ENCODE data around the gene SPATC1L.

SPATC1L gene

GRCh38 chr21:46118316-46119143 lies 65.7 kb downstream of the SPATC1L start:
- FAIRE-seq, result no peak

DNA sequence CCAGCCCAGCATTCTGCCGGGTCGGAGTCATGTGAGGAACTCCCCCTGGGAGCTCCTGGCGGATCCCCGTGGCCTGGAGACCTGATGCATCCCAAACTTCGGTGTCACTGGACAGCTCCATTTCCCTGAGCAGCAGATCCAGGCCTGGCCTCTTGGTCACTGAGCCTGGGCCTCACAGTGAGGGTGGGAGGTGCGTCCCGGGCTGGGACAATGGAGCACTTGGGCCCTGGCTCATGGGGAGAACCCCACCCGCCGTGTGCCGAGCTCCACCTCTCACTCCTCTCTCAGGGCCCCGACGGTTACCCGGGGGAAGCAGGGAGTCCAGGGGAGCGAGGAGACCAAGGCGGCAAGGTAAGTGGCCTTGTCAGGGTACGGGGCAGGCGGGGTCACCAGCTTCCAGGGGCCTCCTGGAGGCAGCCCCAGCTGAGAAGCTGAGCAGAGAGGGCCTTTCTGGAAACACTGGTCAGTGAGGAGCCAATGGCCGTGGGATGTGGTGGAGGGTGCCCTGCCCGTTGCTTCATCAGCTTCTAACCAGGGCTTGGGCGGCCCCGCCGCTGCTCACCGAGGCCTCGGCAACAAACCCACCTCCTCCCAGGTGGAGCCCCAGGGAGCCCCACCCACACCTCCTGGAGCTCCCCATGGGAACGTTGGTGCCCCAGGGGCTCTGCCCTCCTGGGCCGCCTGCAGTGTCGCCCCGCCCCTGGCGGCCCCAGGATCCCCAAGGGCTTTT lies 66.5 kb downstream of the SPATC1L start:
- no peak for FAIRE-seq

DNA sequence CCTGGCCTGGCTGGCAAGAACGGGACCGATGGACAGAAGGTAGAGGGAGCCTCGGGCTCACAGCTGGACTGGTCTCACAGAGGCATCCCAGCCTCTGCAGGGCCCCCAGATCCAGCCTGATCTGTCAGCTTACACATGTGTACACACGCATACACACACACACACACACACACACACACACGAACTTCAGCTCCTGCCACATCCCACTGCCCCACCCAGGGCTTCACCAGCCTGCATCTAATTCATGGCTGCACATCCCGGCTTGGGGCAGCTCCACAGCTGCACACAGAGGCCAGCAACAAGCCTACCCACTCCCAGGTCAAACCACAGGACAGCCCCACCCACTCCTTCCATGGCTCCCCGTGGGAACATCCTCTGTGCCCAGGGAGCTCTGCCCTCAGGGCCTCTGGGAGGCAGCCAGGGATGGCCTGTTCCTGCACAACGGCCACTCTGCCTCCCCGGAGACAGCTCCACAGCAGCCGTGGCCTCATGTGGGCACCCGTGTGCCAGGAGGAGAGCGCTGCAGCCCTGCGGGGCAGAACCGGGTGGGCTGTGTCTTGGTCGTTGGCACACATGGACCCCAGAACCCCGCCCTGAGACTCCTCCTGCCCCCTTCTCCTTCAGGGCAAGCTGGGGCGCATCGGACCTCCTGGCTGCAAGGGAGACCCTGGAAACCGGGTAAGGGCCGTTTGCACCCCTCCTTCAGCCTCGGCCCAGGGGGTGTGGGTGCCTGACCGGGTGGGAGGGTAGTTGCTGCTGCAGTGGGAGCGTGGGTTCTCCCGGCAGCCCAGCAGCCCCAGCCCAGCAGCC lies 67.3 kb downstream of the SPATC1L start:
- FAIRE-seq, result no peak

- FAIRE-seq, result no peak
Observed at GRCh38 chr21:46116189-46116775, 68.0 kb downstream of the SPATC1L start.

DNA sequence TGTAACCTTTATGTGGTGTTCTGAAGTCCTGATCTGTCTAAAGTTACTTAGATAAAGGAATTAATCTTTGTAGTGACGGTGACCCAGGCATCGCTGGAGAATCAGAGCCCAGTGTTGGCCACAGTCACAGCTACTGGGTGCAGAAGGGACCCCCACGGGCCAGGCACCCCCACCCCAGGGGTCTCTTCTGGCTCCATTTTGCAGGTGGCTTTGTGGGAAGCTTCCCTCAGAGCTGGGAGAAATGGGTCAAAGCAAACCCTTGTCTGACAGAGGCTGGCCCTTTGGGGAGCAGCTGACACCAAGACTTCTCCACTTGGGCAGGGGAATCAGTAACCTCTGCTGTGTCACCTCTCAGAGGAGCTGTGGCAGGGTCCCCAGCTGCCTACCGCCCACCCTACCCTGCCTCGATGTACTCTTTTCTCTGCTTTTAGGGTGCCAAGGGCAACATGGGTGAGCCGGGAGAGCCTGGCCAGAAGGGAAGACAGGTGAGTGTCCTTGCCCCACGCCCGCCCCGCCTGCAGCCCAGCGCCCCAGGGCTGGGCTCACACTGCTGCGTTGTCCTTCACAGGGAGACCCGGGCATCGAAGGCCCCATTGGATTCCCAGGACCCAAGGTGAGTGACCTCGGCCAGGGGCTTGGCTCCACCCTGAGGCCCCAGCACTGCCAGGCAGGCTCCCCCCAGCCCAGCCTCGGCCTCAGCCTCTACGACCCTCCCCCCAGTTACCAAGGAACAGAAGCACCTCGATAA lies 68.6 kb downstream of the SPATC1L start:
- no peak for FAIRE-seq

DNA sequence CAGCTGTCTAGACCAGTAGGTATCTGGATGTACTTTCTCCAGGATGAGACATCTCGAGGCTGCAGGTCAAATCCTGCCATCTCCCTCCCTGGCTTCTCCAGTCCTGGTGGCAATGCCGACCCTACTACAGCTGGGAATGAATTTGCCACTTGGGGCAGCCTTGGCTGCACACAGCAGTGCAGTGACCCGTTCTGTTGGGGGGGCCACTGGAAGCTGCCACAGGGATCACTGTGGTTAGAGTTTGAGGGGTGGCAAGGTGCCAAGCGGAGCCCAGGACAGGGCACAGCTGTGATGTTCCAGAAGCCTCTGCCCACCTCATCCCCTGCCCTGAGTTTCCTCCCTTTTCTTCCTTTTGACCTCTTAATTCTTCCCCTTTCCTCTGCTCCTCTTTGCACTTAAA lies 69.3 kb downstream of the SPATC1L start:
- no peak for FAIRE-seq

- no peak for FAIRE-seq
Observed at GRCh38 chr21:46113497-46114176, 70.6 kb downstream of the SPATC1L start.

DNA sequence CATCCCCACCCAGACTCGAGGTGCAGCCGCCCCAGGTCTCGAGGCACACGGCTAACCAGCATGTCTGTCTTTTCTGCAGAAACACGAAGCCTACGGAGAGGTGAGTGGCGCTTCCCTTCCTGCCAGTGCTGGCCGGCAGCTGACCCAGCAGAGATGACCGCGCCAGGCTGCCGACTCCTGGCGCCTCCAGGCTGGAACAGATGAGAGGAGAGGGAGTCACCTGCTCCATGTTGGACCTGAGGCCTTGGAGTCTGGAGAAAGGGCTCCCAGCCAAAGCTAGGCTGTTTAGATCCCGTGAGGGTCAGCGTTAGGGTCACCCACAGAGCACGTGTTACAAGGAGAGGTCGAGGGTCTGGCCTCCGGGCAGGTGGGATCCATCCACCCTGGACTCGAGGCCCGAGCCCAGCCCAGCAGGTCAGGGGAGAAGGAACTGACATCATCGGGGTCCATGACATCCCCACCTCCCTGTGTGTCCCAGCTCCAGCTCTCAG lies 71.5 kb downstream of the SPATC1L start:
- FAIRE-seq, result no peak

GRCh38 chr21:46111857-46112724 lies 72.2 kb downstream of the SPATC1L start:
- FAIRE-seq, result no peak

- FAIRE-seq, result no peak
Observed at GRCh38 chr21:46111193-46111571, 73.1 kb downstream of the SPATC1L start.

Measured in TTC549 (cell line).